Activated CD4-positive, alpha-beta memory T cell treated with anti-CD3 and anti-CD28 coated beads for 36 hours (primary cell): ENCODE results near the gene ANKRD13A. TPM values are rescaled to one million over a fixed set of nuclear protein-coding genes. Genes with fewer than 3 reads are reported as not detected.

ENCODE experiments used
- CTCF ChIA-PET: fragments of 350-600 bp; sonication (Branson Sonifier 250); formaldehyde crosslinking; loops from one replicate; lab custom pipeline; 2021; ENCODE audit warnings: antibody characterized with exemption, inconsistent platforms; lab: Charles Lee
- POLR2A ChIA-PET: fragments of 350-600 bp; sonication (Branson Sonifier 250); formaldehyde crosslinking; loops from one replicate; lab custom pipeline; 2021; ENCODE audit warnings: antibody characterized with exemption; lab: Charles Lee
- DNase-seq: peaks from one replicate; pipeline ENCODE4 v3.0.0-alpha.2; 2020
- H3K27ac Mint-ChIP-seq: one replicate; pipeline ENCODE4 v1.8.0; 2021; ENCODE audit warnings: mixed read lengths
- H3K27me3 Mint-ChIP-seq: one replicate; pipeline ENCODE4 v1.8.0; 2021; ENCODE audit warnings: mixed read lengths
- H3K36me3 Mint-ChIP-seq: one replicate; pipeline ENCODE4 v1.8.0; 2021; ENCODE audit warnings: mixed read lengths
- H3K4me1 Mint-ChIP-seq: one replicate; pipeline ENCODE4 v1.8.0; 2021; ENCODE audit warnings: low read depth, mixed read lengths
- H3K4me3 Mint-ChIP-seq: one replicate; pipeline ENCODE4 v1.8.0; 2021; ENCODE audit warnings: mild to moderate bottlenecking, mixed read lengths
- H3K9me3 Mint-ChIP-seq: one replicate; pipeline ENCODE4 v1.8.0; 2021; ENCODE audit warnings: mixed read lengths
- intact Hi-C: fragments of 100-400 bp; cut with micrococcal nuclease; formaldehyde crosslinking; loops from one replicate; pipeline ENCODE4 v1.15.1; 2023
- total RNA-seq, 2 experiments: library from RNA; stranded (reverse); gene quantifications; one replicate each; pipeline ENCODE4 v1.2.3, GENCODE V29; 2021

The ANKRD13A gene
- total RNA-seq, 2 experiments from 2014 or later: 45.0 to 46.6 TPM

- ChIA-PET CTCF (no interaction called here), POLR2A (no interaction called here)
- peak overlapping the region; percentile 39 for H3K27ac Mint-ChIP-seq
These were observed 30.1 kb downstream of the ANKRD13A start for GRCh38 chr12:110029290-110029815.

DNA sequence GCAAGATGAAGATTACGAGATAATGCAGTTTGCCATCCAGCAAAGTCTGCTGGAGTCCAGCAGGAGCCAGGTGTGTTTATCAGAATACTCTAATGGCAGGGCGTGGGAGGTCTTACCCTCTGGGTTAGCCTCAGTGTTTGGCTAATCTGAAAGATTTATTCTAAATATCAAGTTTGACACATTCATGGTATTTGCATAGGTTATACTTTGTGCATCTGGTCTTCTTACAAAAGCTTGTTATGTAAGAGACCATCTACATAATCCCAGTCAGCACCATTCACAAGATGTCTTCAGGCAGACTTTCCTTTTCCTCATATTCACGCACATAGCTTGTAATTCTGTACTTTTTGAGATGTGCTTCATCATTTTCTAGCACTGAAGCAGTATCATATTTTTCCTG, 34.7 kb downstream of the ANKRD13A start:
- CTCF ChIA-PET: no interaction called here
- intact Hi-C loops: no loop called here
- no peak overlapping the region for H3K4me3 Mint-ChIP-seq
- H3K36me3 Mint-ChIP-seq: peaks cover 30% of the 10 kb centered on the region
- no peaks in the 10 kb centered on the region for H3K27me3 Mint-ChIP-seq
- POLR2A ChIA-PET: no interaction called here
- no peak for DNase-seq
- H3K27ac Mint-ChIP-seq: no peak overlapping the region
- peaks cover 12% of the 10 kb centered on the region for H3K4me1 Mint-ChIP-seq
- H3K9me3 Mint-ChIP-seq: no peaks in the 10 kb centered on the region

More at GRCh38 chr12:110029290-110029815, 30.1 kb downstream of the ANKRD13A start:
- DNase-seq: no peak
- H3K4me3 Mint-ChIP-seq: no peak overlapping the region
- H3K9me3 Mint-ChIP-seq: no peaks in the 10 kb centered on the region
- peaks cover 37% of the 10 kb centered on the region for H3K36me3 Mint-ChIP-seq
- intact Hi-C loops: no loop called here
- peaks cover 16% of the 10 kb centered on the region for H3K4me1 Mint-ChIP-seq
- no peaks in the 10 kb centered on the region for H3K27me3 Mint-ChIP-seq

DNA sequence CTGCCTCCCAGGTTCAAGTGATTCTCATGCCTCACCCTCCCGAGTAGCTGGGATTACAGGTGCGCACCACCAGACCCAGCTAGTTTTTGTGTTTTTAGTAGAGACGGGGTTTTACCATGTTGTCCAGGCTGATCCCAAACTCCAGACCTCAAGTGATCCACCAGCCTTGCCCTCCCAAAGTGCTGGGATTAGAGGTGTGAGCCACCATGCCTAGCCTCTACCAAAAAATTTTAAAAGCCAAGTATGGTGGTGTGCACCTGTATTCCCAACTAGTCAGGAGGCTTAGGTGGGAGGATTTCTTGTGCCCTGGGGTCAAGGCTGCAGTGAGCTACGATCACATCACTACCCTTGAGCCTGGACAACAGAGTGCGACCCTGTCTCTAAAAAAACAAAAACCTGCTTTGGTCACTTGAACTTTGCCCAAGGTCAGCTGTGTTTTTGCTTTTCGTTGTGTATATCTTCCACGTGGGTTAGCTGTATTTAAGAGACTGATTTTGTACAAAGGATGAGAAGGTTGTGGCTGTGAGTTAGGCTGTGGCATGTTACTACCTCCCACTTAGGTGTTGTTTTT, 36.4 kb downstream of the ANKRD13A start:
- ChIA-PET CTCF (interaction anchor here (0.8 to 1.0 kb wide), 5 partner anchors 25 to 100 kb away, joined by 3 read pairs; no protein-coding TSS in a partner anchor), POLR2A (interaction anchor here (0.8 kb wide), 1 partner anchor 247 kb away, joined by 4 read pairs; no protein-coding TSS in a partner anchor)
- intact Hi-C loops: no loop called here
- Mint-ChIP-seq H3K4me1 (peaks cover 29% of the 10 kb centered on the region), H3K27ac (peak overlapping the region; percentile 71), H3K9me3 (no peaks in the 10 kb centered on the region), H3K4me3 (no peak overlapping the region), H3K36me3 (peaks cover 28% of the 10 kb centered on the region), H3K27me3 (no peaks in the 10 kb centered on the region)
- no peak for DNase-seq

DNA sequence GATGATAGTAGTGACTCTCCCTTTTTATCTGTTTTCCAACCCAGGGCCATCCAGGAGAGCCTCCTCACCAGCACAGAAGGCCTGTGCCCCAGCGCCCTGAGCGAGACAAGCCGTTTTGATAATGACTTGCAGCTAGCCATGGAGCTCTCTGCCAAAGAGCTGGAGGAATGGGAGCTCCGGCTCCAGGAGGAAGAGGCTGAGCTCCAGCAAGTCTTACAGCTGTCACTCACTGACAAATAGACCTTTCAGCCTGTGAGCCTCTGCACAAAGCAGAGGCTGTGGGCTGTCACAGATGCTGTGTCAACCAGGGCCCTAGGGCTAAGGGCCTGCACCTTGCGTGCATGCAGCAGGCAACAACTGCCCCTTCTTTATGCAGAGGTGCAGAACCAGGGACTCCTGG, 38.1 kb downstream of the ANKRD13A start:
- no peak for DNase-seq
- H3K36me3 Mint-ChIP-seq: peaks cover 30% of the 10 kb centered on the region
- ChIA-PET CTCF (interaction anchor here (1.0 to 1.2 kb wide), 3 partner anchors 10 to 394 kb away, joined by 3 read pairs; no protein-coding TSS in a partner anchor), POLR2A (no interaction called here)
- H3K4me3 Mint-ChIP-seq: no peak overlapping the region
- H3K27ac Mint-ChIP-seq: no peak overlapping the region
- H3K4me1 Mint-ChIP-seq: peaks cover 36% of the 10 kb centered on the region
- H3K27me3 Mint-ChIP-seq: no peaks in the 10 kb centered on the region
- intact Hi-C loops: no loop called here
- no peaks in the 10 kb centered on the region for H3K9me3 Mint-ChIP-seq

DNA sequence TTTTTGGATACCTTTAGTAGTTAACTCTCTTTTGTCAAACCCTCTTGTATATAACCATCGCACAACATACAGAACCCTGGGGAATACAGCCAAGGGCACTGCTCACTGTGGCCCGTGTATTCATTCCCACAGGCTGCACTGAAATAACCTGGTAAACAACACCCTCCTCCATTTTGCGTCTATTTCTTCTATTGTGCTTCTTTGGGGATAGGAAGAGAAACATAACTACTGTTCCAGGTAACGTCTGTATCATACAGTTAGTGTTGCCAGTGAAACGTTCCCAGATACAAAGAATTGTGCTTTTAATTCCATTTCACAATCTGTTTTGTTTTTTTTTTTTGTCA, 39.5 kb downstream of the ANKRD13A start:
- Mint-ChIP-seq H3K9me3 (no peaks in the 10 kb centered on the region), H3K4me1 (peaks cover 45% of the 10 kb centered on the region), H3K36me3 (peaks cover 30% of the 10 kb centered on the region), H3K4me3 (no peak overlapping the region), H3K27me3 (no peaks in the 10 kb centered on the region), H3K27ac (peak overlapping the region; percentile 96)
- intact Hi-C loops: loop anchor here (1.0 kb wide), 1 partner anchor 22 kb away; no protein-coding TSS in a partner anchor
- DNase-seq: no peak
- ChIA-PET POLR2A (interaction anchor here (1.0 kb wide), 1 partner anchor 34 kb away, joined by 3 read pairs; no protein-coding TSS in a partner anchor), CTCF (no interaction called here)

DNA sequence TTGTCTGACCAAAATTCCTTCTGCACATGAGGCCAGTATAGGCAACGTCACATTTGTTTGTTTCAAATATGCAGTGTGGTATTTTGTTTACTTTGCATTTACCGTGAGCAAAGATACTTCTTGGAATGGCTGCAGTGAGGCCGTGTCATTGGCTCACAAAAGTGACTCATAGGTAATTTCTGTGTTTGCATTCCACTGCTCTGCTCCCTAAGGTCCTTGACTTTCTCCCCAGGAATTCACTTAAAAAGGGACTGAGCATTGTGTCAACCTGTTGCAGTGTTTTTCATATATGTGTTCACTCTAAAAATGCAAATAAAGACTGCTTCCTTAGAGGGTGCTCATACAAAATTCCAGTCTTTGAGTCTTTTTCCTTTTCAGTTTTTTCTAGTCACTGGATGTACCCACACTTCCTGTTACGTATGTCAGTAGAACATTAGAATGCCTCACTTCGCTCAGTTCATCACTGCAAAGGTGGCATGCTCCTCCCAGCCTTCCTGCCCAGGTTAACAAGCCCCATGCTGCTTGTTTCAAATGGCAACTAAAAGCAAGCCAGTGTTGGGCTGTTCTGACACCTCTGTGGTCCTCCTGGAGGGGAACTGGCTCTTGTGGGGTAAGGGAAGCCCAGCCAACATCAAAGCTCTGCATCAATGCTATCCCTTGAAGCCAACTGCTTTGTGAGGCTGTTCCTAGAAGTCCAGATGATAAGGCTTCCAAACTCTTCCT, 40.0 kb downstream of the ANKRD13A start:
- intact Hi-C loops: loop anchor here (1.0 kb wide), 1 partner anchor 21 kb away; no protein-coding TSS in a partner anchor
- DNase-seq: peak; percentile 68

DNA sequence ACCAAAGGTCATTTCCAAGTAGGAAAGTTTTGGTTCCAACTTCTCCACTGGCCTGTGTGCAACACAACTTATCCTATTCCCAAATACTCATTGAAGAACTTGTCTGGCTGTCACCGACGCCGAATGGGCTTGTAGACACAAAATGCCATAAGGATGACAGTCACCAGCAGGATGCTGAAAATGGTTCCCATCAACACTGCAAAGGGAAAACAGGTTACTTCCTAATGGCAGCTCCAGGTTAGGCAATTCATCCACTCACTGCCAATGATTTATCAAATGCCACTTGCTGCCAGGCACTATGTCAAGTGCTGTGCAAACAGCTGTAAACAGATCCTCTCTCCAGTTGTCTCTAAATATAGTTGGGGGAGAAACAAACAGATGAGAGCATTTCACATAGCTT, 43.0 kb downstream of the ANKRD13A start:
- Mint-ChIP-seq H3K4me1 (peaks cover 53% of the 10 kb centered on the region), H3K4me3 (no peak overlapping the region), H3K27me3 (no peaks in the 10 kb centered on the region), H3K27ac (peak overlapping the region; percentile 62), H3K36me3 (peaks cover 19% of the 10 kb centered on the region), H3K9me3 (no peaks in the 10 kb centered on the region)
- ChIA-PET CTCF (interaction anchor here (0.9 kb wide), 1 partner anchor 41 kb away, joined by 3 read pairs; no protein-coding TSS in a partner anchor), POLR2A (interaction anchor here (0.6 kb wide), 1 partner anchor 50 kb away, joined by 7 read pairs; no protein-coding TSS in a partner anchor)
- DNase-seq: no peak
- intact Hi-C loops: no loop called here

More for the DNA sequence above, 40.0 kb downstream of the ANKRD13A start:
- POLR2A ChIA-PET: interaction anchor here (0.8 to 1.1 kb wide), 2 partner anchors 9 to 19 kb away, joined by 3 read pairs; partner anchors contain the start of gene C12orf76
- CTCF ChIA-PET: no interaction called here
- H3K27me3 Mint-ChIP-seq: no peaks in the 10 kb centered on the region
- H3K36me3 Mint-ChIP-seq: peaks cover 29% of the 10 kb centered on the region
- H3K4me1 Mint-ChIP-seq: peaks cover 47% of the 10 kb centered on the region
- no peaks in the 10 kb centered on the region for H3K9me3 Mint-ChIP-seq
- H3K4me3 Mint-ChIP-seq: no peak overlapping the region
- peak overlapping the region; percentile 96 for H3K27ac Mint-ChIP-seq

- intact Hi-C loops: no loop called here
- POLR2A ChIA-PET: no interaction called here
- peaks cover 49% of the 10 kb centered on the region for H3K4me1 Mint-ChIP-seq
- H3K36me3 Mint-ChIP-seq: peaks cover 8% of the 10 kb centered on the region
- DNase-seq: no peak
- no peak overlapping the region for H3K27ac Mint-ChIP-seq
- no peaks in the 10 kb centered on the region for H3K9me3 Mint-ChIP-seq
- H3K4me3 Mint-ChIP-seq: peak overlapping the region; percentile 89
- no peaks in the 10 kb centered on the region for H3K27me3 Mint-ChIP-seq
- CTCF ChIA-PET: interaction anchor here (1.1 kb wide), 1 partner anchor 422 kb away, joined by 3 read pairs; the partner anchor contains the start of genes FAM216A and GPN3
These were observed 47.4 kb downstream of the ANKRD13A start for GRCh38 chr12:110046451-110047187.

- Mint-ChIP-seq H3K27ac (peak overlapping the region; percentile 94), H3K27me3 (no peaks in the 10 kb centered on the region), H3K4me1 (peaks cover 45% of the 10 kb centered on the region), H3K36me3 (peaks cover 5% of the 10 kb centered on the region), H3K9me3 (no peaks in the 10 kb centered on the region), H3K4me3 (peak overlapping the region; percentile 89)
- CTCF ChIA-PET: interaction anchor here (0.8 to 1.1 kb wide), 2 partner anchors 55 to 421 kb away, joined by 3 to 5 read pairs; partner anchors contain the start of genes FAM216A and GPN3
- intact Hi-C loops: no loop called here
- POLR2A ChIA-PET: interaction anchor here (0.5 to 1.1 kb wide), 2 partner anchors 8 to 516 kb away, joined by 3 to 4 read pairs; no protein-coding TSS in a partner anchor
- DNase-seq: no peak
These were observed 48.2 kb downstream of the ANKRD13A start for GRCh38 chr12:110047297-110047940.

- H3K4me3 Mint-ChIP-seq: peak within 1 kb of the TSS; percentile 89
- no peaks in the 10 kb centered on the region for H3K9me3 Mint-ChIP-seq
- H3K27ac Mint-ChIP-seq: peak within 1 kb of the TSS; percentile 94
- CTCF ChIA-PET: interaction anchor here (0.6 kb wide), 1 partner anchor 23 kb away, joined by 3 read pairs; no protein-coding TSS in a partner anchor
- H3K36me3 Mint-ChIP-seq: peaks cover 2% of the 10 kb centered on the region
- H3K4me1 Mint-ChIP-seq: peaks cover 38% of the 10 kb centered on the region
- intact Hi-C loops: loop anchor here (1.0 to 2.0 kb wide), 4 partner anchors 31 to 383 kb away; partner anchors contain the start of gene GIT2
- POLR2A ChIA-PET: interaction anchor here (0.5 to 1.1 kb wide), 2 partner anchors 9 to 515 kb away, joined by 3 to 4 read pairs; no protein-coding TSS in a partner anchor
- H3K27me3 Mint-ChIP-seq: no peaks in the 10 kb centered on the region
- DNase-seq: peak; percentile 95
These were observed 49.2 kb downstream of the ANKRD13A start, which contains the start of gene C12orf76 for GRCh38 chr12:110048242-110049027. Gene C12orf76, minus strand, starts transcription at chr12:110048522. Its CDS starts 27 bp downstream, at chr12:110048495.
